HG02885 (cell line): ENCODE results near the gene DRC1.

Source experiments
- ATAC-seq: cut with Tn5 transposase; IDR thresholded peaks from one replicate; pipeline ENCODE4 v1.9.1; 2021; ENCODE audit warnings: mild to moderate bottlenecking; ENCODE audit not compliant: unreplicated experiment, poor library complexity

DRC1 gene

GRCh38 chr2:26487192-26487591, 85.5 kb downstream of the DRC1 start:
- no peak for ATAC-seq

- ATAC-seq, result no peak
These were observed 86.9 kb downstream of the DRC1 start for GRCh38 chr2:26488463-26489212.

- ATAC-seq, result no peak
These were observed 87.6 kb downstream of the DRC1 start for GRCh38 chr2:26489213-26489850.

- no peak for ATAC-seq
These were observed 89.9 kb downstream of the DRC1 start for GRCh38 chr2:26491563-26492167.

GRCh38 chr2:26492749-26493515, 91.2 kb downstream of the DRC1 start:
- ATAC-seq, result no peak

GRCh38 chr2:26493566-26493965, 91.8 kb downstream of the DRC1 start:
- no peak for ATAC-seq

GRCh38 chr2:26494199-26494598, 92.5 kb downstream of the DRC1 start:
- no peak for ATAC-seq

- no peak for ATAC-seq
These were observed 93.2 kb downstream of the DRC1 start for GRCh38 chr2:26494891-26495290.

- ATAC-seq, result no peak
These were observed 94.1 kb downstream of the DRC1 start for GRCh38 chr2:26495705-26496297.

GRCh38 chr2:26500406-26500805, 98.7 kb downstream of the DRC1 start:
- no peak for ATAC-seq

GRCh38 chr2:26503231-26503880, 101.6 kb downstream of the DRC1 start:
- ATAC-seq, result no peak

GRCh38 chr2:26504002-26504401, 102.3 kb downstream of the DRC1 start:
- no peak for ATAC-seq

GRCh38 chr2:26506279-26506678, 104.6 kb downstream of the DRC1 start:
- ATAC-seq, result no peak
